HEK293T (cell line): ENCODE data around the gene MIR17HG.
A peak's percentile ranks its signal among the peaks of the same experiment; 100 is the strongest.

Experiments used
- CTCF ChIA-PET: fragments of 350-600 bp; formaldehyde crosslinking; extraction: SDS; loops from one replicate; lab custom pipeline; 2021; ENCODE audit warnings: antibody characterized with exemption, inconsistent platforms; lab: Yijun Ruan, JAX
- POLR2A ChIA-PET: fragments of 350-600 bp; formaldehyde crosslinking; extraction: SDS; loops from one replicate; lab custom pipeline; 2020; ENCODE audit warnings: antibody characterized with exemption, inconsistent platforms; lab: Yijun Ruan, JAX
- DNase-seq: peaks from one replicate; pipeline ENCODE4 v3.0.0; 2012; ENCODE audit warnings: mixed read lengths; ENCODE audit errors: extremely low spot score
- ARNT ChIP-seq: fragments of 450-650 bp; IDR thresholded peaks from 2 replicates; pipeline ENCODE4 v1.6.1; 2017; ENCODE audit warnings: mild to moderate bottlenecking
- BHLHE40 ChIP-seq: fragments of 450-650 bp; IDR thresholded peaks from 2 replicates; pipeline ENCODE4 v1.6.1; 2016; ENCODE audit warnings: mild to moderate bottlenecking, moderate library complexity, borderline replicate concordance
- CTBP1 ChIP-seq: fragments of 450-650 bp; IDR thresholded peaks from 2 replicates; pipeline ENCODE4 v1.6.1; 2016; ENCODE audit warnings: borderline replicate concordance
- ELF4 ChIP-seq: fragments of 450-650 bp; IDR thresholded peaks from 2 replicates; pipeline ENCODE4 v1.6.1; 2017; ENCODE audit warnings: antibody characterized with exemption
- FOXA1 ChIP-seq: fragments of 450-650 bp; IDR thresholded peaks from 2 replicates; pipeline ENCODE4 v1.6.1; 2016; ENCODE audit warnings: mild to moderate bottlenecking
- FOXK2 ChIP-seq: fragments of 450-650 bp; IDR thresholded peaks from 2 replicates; pipeline ENCODE4 v1.6.1; 2016; ENCODE audit warnings: mild to moderate bottlenecking
- FOXM1 ChIP-seq: fragments of 450-650 bp; IDR thresholded peaks from 2 replicates; pipeline ENCODE4 v1.6.1; 2017; ENCODE audit warnings: mild to moderate bottlenecking, borderline replicate concordance
- HDGF ChIP-seq: fragments of 450-650 bp; IDR thresholded peaks from 2 replicates; pipeline ENCODE4 v1.6.1; 2017; ENCODE audit warnings: antibody characterized with exemption, borderline replicate concordance
- L3MBTL2 ChIP-seq: fragments of 450-650 bp; conservative IDR thresholded peaks from 2 replicates; pipeline ENCODE4 v1.6.1; 2016; ENCODE audit warnings: mild to moderate bottlenecking
- LEF1 ChIP-seq: fragments of 450-650 bp; IDR thresholded peaks from 2 replicates; pipeline ENCODE4 v1.6.1; 2017; ENCODE audit warnings: mild to moderate bottlenecking, borderline replicate concordance
- NFRKB ChIP-seq: fragments of 450-650 bp; IDR thresholded peaks from 2 replicates; pipeline ENCODE4 v1.6.1; 2016; ENCODE audit warnings: mild to moderate bottlenecking, moderate library complexity
- SP1 ChIP-seq: fragments of 450-650 bp; IDR thresholded peaks from 2 replicates; pipeline ENCODE4 v1.6.1; 2017
- SUZ12 ChIP-seq: fragments of 450-650 bp; IDR thresholded peaks from 2 replicates; pipeline ENCODE4 v1.6.1; 2016; ENCODE audit warnings: mild to moderate bottlenecking
- TARDBP ChIP-seq: fragments of 450-650 bp; IDR thresholded peaks from 2 replicates; pipeline ENCODE4 v1.6.1; 2016
- ZNF384 ChIP-seq: fragments of 450-650 bp; IDR thresholded peaks from 2 replicates; pipeline ENCODE4 v1.6.1; 2016
- TF ChIP-seq, protein P1 (sequence below): fragments of 450-650 bp; IDR thresholded peaks from 2 replicates; pipeline ENCODE4 v1.6.1; 2016

MIR17HG gene

DNA sequence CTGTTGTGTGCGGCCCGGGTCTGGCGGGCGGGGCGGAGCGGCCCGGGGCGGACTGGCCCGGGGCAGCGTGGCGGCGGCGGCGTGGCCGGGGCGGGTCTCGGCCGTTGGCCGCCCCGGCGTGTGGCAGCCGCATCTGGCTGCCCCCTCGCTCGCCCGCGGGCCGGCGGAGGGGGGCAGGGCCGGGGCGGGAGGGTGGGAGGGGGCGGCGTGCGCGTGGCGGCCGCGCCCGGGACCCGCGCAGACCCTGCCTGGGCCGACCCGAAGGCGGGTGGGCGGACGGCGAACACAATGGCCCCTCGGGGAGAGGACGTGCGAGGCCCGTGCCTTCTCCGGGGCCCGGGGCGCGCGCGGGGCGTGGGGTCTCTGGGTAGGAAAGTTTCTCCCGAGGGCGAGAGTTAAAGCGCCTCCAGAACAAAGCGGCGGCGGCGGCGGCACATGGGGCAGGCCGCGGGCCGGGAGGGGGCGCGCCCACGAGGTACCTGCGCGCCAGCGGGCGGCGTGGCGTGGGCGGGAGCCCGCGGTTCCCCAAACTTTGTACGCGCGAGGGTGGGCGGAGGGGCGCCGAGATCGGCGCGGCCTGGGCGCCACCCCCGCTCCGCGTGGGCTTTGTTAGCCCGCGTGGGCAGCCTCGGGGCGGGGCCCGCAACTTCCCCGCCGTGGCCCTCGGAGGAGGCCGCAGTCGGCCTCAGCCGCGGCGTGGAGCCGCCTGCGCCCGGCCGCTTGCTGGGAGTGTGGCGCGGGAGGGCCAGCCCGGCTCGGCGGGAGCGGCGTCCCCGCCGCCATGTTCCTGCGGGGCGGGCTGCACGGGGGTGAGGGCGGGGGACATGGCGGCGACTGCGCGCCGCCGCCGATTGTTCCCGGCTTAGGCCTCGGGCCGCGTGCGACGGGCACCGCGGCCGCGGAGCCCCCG lies 764 bp downstream of the MIR17HG start:
- no peak for TF ChIP-seq BHLHE40
- TF ChIP-seq ARNT = 0 out of 2 replicates have a peak, but pooled peaks have one; percentile 24
- TF ChIP-seq LEF1 = peak; percentile 89
- TF ChIP-seq SP1 = no peak
- peak; percentile 50 for DNase-seq
- POLR2A ChIA-PET = interaction anchor here (1.0 to 1.8 kb wide), 2 partner anchors 18 to 36 kb away, joined by 4 to 6 read pairs; no protein-coding TSS in a partner anchor
- CTCF ChIA-PET = no interaction called here

DNA sequence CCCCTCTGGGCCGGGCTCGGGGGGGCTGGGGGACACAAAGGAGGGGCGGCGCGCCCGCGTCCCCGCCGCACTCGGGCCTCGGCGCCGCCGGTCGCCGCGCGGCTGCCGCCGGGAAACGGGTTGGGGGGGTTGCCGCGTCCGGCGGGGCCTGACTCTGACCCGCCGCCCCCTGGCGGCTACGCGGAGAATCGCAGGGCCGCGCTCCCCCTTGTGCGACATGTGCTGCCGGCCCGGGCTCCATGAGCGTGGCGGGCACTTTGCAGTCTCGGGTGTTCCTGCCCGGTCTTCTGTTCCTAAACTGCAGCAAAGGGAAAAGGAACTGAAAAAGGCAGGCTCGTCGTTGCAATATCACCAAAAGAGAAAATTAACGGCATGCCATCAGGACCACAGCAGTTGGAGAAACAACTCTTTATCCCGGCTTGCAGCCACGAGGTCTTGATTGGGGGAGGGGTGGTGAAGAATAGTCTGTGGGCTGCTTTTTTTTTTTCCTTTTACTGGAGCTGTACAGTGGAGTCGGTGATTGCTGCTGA lies 1.5 kb downstream of the MIR17HG start:
- TF ChIP-seq ZNF384 (peak; percentile 97), FOXM1 (peak; percentile 97), L3MBTL2 (peak; percentile 97), SUZ12 (no peak), BHLHE40 (no peak), FOXK2 (no peak), CTBP1 (no peak; the same call in 1 of the 2 replicates), ELF4 (no peak), ARNT (peak; percentile 81), HDGF (no peak), TARDBP (0 out of 2 replicates have a peak, but pooled peaks have one; percentile 17), FOXA1 (no peak), NFRKB (no peak), LEF1 (no peak; the same call in 1 of the 2 replicates), SP1 (no peak)
- TF ChIP-seq, protein P1, sequence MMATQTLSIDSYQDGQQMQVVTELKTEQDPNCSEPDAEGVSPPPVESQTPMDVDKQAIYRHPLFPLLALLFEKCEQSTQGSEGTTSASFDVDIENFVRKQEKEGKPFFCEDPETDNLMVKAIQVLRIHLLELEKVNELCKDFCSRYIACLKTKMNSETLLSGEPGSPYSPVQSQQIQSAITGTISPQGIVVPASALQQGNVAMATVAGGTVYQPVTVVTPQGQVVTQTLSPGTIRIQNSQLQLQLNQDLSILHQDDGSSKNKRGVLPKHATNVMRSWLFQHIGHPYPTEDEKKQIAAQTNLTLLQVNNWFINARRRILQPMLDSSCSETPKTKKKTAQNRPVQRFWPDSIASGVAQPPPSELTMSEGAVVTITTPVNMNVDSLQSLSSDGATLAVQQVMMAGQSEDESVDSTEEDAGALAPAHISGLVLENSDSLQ = no peak
- POLR2A ChIA-PET = no interaction called here
- DNase-seq = peak; percentile 97
- CTCF ChIA-PET = interaction anchor here (1.0 kb wide), 1 partner anchor 35 kb away, joined by 4 read pairs; no protein-coding TSS in a partner anchor

- POLR2A ChIA-PET = no interaction called here
- CTCF ChIA-PET = no interaction called here
These were observed 2.8 kb downstream of the MIR17HG start for GRCh38 chr13:91349992-91350911.

GRCh38 chr13:91351123-91351522 lies 3.6 kb downstream of the MIR17HG start:
- TF ChIP-seq HDGF (no peak), SUZ12 (no peak), FOXM1 (no peak), ARNT (no peak), ELF4 (no peak), TARDBP (no peak), LEF1 (no peak), BHLHE40 (no peak)
- ChIA-PET CTCF (no interaction called here), POLR2A (no interaction called here)
- DNase-seq = no peak

More at GRCh38 chr13:91349992-91350911, 2.8 kb downstream of the MIR17HG start:
- TF ChIP-seq BHLHE40 (no peak), ELF4 (peak; percentile 25; the same call in 1 of the 2 replicates), FOXK2 (no peak), NFRKB (peak; percentile 47; the same call in 1 of the 2 replicates), LEF1 (no peak), TARDBP (no peak)
- TF ChIP-seq, protein P1 = peak; percentile 62
- no peak for DNase-seq

DNA sequence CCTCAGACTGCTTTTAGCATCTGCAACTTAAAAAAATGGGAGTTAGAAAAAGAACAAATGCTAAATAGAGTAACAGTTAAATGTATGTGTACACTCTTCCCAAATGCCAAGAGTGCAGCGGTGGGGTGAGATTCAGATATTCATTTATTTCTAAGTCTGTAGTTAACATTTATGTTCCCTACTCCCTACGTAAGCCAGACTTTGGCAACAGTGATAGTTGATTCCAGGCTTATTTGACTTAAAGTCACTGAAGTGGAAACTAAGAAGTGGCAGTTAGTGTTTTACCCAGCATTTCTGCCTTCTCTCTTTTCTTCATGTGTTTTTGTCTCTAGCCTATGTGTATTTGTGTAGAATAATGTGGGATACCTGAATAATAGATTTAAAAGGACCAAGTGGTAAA lies 4.5 kb downstream of the MIR17HG start:
- no peak for DNase-seq
- ChIA-PET CTCF (no interaction called here), POLR2A (no interaction called here)
- TF ChIP-seq L3MBTL2 (0 out of 2 replicates have a peak, but pooled peaks have one; percentile 11), FOXK2 (no peak), LEF1 (no peak), TARDBP (no peak), ARNT (no peak), SUZ12 (no peak), FOXA1 (0 out of 2 replicates have a peak, but pooled peaks have one; percentile 16), SP1 (no peak), ZNF384 (no peak), ELF4 (no peak)
- TF ChIP-seq, protein P1 = no peak
